ENCODE results near the gene YPEL1.

YPEL1 gene

DNA sequence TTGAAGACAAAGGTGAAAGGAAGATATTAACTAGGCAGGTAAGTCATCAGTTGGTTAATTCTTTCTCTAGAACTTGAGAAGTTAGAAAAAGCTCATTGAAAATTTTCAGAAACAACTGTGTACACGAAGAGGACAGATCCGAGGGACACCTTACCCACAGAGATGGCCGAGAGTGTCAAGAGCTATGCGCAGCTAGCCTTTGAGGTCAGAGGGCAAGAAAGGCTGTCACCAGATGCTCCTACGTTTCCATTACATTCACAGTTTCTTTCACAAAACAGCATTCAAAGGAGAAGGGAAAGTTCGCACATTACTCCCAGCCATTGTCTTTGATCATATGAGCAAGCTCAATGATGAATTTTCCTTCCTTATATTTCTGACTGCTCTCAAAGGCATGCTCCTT lies 34.8 kb downstream of the YPEL1 start:
- no peak overlapping the region for H3K4me3 ChIP-seq (ENCODE audit: control insufficient read depth, low read depth, low read length)
- TF ChIP-seq, protein P1, sequence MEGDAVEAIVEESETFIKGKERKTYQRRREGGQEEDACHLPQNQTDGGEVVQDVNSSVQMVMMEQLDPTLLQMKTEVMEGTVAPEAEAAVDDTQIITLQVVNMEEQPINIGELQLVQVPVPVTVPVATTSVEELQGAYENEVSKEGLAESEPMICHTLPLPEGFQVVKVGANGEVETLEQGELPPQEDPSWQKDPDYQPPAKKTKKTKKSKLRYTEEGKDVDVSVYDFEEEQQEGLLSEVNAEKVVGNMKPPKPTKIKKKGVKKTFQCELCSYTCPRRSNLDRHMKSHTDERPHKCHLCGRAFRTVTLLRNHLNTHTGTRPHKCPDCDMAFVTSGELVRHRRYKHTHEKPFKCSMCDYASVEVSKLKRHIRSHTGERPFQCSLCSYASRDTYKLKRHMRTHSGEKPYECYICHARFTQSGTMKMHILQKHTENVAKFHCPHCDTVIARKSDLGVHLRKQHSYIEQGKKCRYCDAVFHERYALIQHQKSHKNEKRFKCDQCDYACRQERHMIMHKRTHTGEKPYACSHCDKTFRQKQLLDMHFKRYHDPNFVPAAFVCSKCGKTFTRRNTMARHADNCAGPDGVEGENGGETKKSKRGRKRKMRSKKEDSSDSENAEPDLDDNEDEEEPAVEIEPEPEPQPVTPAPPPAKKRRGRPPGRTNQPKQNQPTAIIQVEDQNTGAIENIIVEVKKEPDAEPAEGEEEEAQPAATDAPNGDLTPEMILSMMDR (conservative IDR thresholded peaks at IDR 0.05; ENCODE audit: control insufficient read depth, insufficient read depth, low read depth, low read length), result no peak
- DNase-seq (ENCODE audit: low read depth), result no peak

GRCh38 chr22:21699643-21700042 lies 36.0 kb downstream of the YPEL1 start:
- no peak overlapping the region for H3K4me3 ChIP-seq (ENCODE audit: control insufficient read depth, low read depth, low read length)
- DNase-seq (ENCODE audit: low read depth), result no peak
- TF ChIP-seq, protein P1 (conservative IDR thresholded peaks at IDR 0.05; ENCODE audit: control insufficient read depth, insufficient read depth, low read depth, low read length), result no peak

DNA sequence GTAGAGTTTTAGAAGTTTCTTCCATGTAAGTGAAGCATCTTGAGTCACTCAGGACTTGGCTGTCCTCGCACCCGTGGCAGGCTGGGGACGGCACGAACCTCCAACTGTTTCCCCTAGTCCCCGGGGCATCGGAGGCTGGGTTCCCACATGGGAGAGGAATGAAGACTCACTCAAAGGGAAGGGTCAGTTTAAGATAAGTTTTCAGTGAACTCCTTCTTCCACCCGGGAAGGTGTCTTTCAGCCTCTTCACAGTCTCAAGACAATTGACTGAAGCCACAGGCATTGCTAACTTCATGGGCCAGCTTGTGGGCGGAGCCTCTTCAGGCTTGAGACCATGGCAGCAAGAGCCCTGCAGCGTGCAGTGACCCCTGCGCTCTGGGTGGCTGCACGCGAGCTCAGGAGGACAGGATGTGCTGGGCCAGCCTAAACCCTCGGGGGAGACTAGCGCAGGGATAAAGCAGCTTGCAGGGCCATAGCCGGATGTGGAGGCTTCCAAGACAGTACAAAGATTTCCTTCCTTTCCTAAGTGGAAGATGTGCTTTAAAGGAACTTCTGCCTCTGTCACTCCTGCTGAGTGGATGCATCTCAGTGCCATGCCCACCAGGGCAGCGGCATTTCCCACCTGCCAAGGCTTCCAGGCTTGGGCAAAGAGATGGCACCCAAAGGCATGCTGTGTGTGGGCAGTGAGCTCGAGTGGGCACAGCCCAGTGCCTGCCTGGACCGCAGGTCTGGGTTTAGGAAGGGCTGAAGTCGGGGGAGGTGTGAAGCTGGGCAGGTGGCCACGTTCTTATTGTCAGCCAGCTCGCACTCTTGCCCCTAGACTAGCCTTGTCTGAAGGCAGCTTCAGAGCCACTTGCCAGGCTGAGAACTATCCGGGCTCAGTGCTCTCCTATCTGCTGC lies 36.9 kb downstream of the YPEL1 start:
- TF ChIP-seq, protein P1 (conservative IDR thresholded peaks at IDR 0.05; ENCODE audit: control insufficient read depth, insufficient read depth, low read depth, low read length), result no peak
- peak; percentile 7 for DNase-seq (ENCODE audit: low read depth)
- no peak overlapping the region for H3K4me3 ChIP-seq (ENCODE audit: control insufficient read depth, low read depth, low read length)

GRCh38 chr22:21697880-21698279 lies 37.7 kb downstream of the YPEL1 start:
- H3K4me3 ChIP-seq (ENCODE audit: control insufficient read depth, low read depth, low read length), result no peak overlapping the region
- TF ChIP-seq, protein P1 (conservative IDR thresholded peaks at IDR 0.05; ENCODE audit: control insufficient read depth, insufficient read depth, low read depth, low read length), result no peak
- DNase-seq (ENCODE audit: low read depth), result no peak

GRCh38 chr22:21697021-21697771 lies 38.4 kb downstream of the YPEL1 start:
- TF ChIP-seq, protein P1 (conservative IDR thresholded peaks at IDR 0.05; ENCODE audit: control insufficient read depth, insufficient read depth, low read depth, low read length), result no peak
- no peak overlapping the region for H3K4me3 ChIP-seq (ENCODE audit: control insufficient read depth, low read depth, low read length)
- DNase-seq (ENCODE audit: low read depth), result no peak

- H3K4me3 ChIP-seq (ENCODE audit: control insufficient read depth, low read depth, low read length), result no peak overlapping the region
- no peak for DNase-seq (ENCODE audit: low read depth)
- TF ChIP-seq, protein P1 (conservative IDR thresholded peaks at IDR 0.05; ENCODE audit: control insufficient read depth, insufficient read depth, low read depth, low read length), result no peak
Observed at GRCh38 chr22:21696115-21696514, 39.5 kb downstream of the YPEL1 start.

Measured in fibroblast of mammary gland (primary cell).